ENCODE results near the gene SLC66A1.

- TF ChIP-seq, protein P1, sequence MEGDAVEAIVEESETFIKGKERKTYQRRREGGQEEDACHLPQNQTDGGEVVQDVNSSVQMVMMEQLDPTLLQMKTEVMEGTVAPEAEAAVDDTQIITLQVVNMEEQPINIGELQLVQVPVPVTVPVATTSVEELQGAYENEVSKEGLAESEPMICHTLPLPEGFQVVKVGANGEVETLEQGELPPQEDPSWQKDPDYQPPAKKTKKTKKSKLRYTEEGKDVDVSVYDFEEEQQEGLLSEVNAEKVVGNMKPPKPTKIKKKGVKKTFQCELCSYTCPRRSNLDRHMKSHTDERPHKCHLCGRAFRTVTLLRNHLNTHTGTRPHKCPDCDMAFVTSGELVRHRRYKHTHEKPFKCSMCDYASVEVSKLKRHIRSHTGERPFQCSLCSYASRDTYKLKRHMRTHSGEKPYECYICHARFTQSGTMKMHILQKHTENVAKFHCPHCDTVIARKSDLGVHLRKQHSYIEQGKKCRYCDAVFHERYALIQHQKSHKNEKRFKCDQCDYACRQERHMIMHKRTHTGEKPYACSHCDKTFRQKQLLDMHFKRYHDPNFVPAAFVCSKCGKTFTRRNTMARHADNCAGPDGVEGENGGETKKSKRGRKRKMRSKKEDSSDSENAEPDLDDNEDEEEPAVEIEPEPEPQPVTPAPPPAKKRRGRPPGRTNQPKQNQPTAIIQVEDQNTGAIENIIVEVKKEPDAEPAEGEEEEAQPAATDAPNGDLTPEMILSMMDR (IDR thresholded peaks at IDR 0.05; ENCODE audit: low read length), result no peak
- TF ChIP-seq EZH2phosphoT487 (IDR thresholded peaks at IDR 0.05; ENCODE audit: low read length), result no peak
Observed at GRCh38 chr1:19357299-19357986, 45.3 kb downstream of the SLC66A1 start.

All from MM.1S (cell line).